ENCODE data around the gene CCDC167.
"Not testable (repeated sequence)": the region's sequence is repeated elsewhere in the genome, so short reads cannot be mapped to it uniquely, and the experiment has no call there.

The CCDC167 gene

DNA sequence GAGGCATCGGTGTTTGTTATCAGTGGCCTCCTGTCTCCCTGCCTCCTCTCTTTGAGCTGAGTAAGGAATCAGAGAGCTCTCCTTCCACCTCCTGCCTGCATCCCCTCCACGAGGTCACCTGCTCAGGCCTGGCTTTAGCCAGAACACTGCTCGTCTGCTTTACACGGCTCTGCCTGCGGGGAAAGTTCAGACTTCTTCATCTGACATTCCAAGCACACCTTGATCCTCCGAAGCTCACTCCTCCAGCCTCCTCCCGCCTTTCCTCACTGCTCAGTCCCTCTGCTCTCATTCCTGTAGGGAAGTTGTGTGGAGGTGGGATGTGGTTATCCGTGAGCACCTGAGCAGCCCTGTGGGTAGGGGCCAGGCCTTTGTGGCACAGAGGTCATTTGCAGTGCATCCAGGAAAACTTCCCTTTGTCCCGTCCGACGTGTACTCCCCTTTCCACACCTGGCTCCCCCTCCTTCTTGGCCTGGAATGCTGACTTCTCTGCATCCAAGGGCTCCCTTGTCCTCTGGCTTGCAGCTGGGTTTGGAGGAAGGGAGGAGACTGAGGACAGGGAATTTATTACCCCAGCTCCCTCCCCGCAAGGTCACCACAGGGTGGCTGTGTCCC, 12.8 kb upstream of the CCDC167 start:
- in situ Hi-C loops (cut with MboI; ENCODE audit: low sequenced_read_pairs), result no loop called here

DNA sequence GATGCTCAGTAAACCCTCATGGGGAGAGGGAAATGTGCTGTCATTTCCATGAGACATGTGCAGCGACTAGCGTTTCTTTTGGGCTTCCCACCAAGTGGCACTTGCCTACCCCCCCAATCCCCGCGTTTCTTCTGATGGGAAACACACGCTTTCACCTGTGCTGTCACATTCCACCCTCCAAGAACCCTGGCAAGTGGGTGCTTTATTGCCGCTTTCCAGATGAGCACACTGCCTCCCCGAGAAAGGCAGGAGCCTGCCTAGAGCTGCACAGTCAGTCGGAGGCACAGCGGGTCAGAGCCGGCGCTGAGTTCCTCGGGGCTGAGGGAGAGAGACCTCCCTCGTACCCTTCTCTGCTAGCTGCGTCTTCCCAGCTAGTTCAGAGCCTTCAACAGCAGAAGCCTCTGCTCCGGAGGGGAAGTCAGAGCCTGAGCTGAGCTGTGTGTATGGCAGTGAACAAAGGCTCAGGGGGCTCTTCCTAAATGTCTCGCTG, 12.3 kb upstream of the CCDC167 start:
- in situ Hi-C loops (cut with MboI; ENCODE audit: low sequenced_read_pairs), result no loop called here

GRCh38 chr6:37511201-37511600, 11.5 kb upstream of the CCDC167 start:
- in situ Hi-C loops (cut with MboI; ENCODE audit: low sequenced_read_pairs), result no loop called here

DNA sequence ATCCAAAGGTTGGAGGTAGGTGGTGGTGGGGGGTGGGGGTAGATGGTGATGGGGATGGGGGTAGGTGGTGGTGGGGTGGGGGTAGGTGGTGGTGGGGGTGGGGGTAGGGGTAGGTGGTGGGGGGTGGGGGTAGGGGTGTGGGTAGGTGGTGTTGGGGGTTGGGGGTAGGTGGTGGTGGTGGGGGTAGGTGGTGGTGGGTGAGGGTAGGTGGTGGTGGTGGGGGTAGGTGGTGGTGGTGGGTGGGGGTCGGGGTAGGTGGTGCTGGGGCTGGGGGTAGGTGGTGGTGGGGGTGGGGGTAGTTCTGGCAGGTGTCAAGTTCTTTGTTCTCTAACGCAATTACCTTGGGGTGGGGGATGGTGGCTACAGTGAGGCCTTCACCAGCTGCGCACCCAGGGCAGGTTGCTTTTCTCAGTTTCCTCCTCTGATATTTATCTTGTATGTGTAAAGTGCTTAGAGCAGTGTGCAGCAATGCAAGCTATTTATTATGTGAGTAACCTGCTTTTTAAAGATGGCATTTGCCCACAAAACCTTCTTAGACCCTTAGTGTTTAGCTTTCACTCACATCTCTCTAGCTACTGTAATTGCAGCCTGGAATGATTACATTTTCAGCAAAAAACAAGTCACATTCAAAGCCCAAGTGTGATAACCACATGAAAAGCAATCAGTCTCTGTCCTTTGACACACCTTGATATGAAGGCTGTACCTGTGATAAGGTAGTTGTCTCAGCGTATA, 8.2 kb upstream of the CCDC167 start:
- in situ Hi-C loops (cut with MboI; ENCODE audit: low sequenced_read_pairs), result no loop called here

- in situ Hi-C loops (cut with MboI; ENCODE audit: low sequenced_read_pairs), result no loop called here
These were observed 7.4 kb upstream of the CCDC167 start for GRCh38 chr6:37507077-37507476.

DNA sequence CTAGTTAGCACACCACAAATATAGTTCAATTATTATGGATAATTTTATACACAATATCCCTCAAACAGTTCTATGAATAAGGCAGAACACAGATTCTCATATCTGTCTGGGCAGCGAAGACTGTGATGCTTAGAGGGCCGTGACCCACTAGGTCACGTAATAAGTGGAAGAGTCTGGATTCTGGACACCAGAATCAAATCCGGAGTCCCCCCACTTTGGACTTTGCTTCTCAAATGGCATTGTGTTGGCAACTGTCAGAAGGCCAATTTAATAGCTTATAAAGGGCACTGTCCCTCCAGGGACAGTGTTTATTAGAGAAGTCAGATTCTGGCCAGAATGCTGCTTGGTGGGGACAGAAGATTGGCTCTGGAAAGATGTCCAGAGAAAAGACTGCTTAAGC, 6.8 kb upstream of the CCDC167 start:
- in situ Hi-C loops (cut with MboI; ENCODE audit: low sequenced_read_pairs), result no loop called here

DNA sequence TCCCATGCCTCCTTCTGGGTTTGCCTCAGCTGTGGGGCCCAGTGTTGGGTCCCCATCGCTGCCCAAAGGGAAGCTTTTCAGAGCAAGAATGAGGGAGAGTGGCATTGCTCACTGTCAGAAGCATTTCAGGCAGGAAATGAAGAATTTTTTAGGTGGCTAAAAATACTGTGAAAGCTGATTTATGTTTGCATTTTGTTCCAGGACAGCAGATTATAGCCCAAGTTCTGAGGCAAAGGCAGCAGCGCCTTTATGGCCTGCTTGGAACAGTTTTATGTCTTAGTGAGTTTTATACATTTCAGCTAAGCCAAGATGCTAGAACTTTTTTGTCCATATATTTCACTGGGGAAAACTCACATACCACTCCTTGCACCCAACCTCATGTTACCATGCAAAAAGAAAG, 4.3 kb upstream of the CCDC167 start:
- in situ Hi-C loops (cut with MboI; ENCODE audit: low sequenced_read_pairs), result no loop called here

DNA sequence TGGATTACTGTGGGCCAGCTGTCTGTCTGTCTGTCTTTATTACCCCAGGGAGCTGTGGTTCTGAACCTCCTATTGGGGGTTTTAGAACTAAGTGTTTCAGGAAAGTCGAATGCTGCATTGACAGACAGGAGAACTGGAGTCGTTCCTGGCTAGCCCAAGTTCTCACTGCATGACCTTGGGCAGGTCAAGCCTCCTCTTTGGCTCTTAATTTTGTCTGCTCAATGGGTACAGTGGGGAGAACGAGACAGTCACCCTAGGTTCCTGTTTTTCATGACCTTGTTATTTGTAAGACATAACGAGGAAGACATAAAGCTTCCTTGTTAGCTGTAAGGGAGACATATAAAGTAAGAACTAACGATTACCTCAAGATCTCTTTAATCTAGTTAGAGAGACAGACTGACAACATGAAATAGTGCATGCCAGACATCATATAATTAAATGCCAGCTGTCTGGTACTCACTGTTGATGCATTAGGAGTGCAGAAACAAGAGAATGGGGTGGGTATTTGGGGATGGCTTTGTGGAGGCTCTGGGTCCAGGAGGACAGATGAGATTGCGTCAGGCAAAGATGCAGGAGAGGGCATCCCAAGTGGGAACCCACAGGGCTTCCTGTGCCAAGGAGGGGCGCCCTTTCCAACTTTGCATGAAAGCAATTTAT, 3.7 kb upstream of the CCDC167 start:
- in situ Hi-C loops (cut with MboI; ENCODE audit: low sequenced_read_pairs), result no loop called here

GRCh38 chr6:37502703-37503291, 3.1 kb upstream of the CCDC167 start:
- in situ Hi-C loops (cut with MboI; ENCODE audit: low sequenced_read_pairs), result no loop called here

DNA sequence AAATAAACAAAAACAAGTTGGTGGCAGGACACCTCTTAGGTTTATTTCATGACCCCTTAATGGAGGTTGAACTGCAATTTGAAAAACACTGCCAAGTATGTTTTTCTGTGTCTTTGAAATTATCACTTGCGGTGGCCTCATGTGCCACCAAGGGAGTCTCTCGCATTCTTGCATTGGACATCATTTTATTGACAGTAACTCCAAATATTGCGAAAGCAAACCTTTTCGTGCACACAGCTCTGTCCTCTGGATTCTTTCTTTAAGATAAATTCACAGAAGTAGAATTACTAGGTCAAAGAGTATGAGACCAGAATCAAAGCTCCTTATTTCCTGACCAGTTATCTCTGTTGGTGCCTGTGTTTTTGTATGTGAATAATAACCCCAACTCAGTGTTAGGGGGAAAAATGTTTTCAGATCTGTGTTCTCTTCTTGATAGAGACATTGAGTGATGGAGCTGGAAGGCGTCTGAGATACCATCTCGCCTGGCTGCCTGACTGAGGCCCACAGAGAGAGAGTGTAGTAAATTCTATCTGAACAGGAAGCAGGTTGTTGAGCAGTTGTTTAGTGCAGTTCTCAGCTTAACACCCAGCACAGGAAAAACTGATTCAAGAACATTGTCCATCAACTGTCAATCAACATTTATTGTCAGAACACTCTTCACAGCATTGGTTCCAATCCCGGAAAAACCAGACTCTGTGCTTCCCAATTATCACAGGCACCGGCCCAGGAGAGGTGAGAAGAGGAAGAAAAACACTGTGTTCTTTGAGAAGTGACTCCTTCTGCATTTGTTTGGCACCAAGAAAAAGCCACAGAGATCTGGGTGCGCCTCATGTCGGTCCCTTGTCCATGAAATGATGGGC, 2.2 kb upstream of the CCDC167 start:
- in situ Hi-C loops (cut with MboI; ENCODE audit: low sequenced_read_pairs), result no loop called here

DNA sequence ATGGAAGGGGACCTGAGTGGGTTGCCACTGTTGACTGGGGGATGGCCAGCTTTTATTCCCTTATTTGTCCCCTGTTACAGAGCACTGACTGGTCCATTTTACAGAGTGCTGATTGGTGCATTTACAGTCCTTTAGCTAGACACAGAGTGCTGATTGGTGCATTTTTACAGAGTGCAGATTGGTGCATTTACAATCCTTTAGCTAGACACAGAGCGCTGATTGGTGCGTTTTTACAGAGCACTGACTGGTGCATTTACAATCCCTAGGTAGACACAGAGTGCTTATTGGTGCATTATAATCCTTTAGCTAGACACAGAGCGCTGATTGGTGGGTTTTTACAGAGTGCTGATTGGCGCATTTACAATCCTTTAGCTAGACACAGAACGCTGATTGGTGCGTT, 1.2 kb upstream of the CCDC167 start:
- in situ Hi-C loops (cut with MboI; ENCODE audit: low sequenced_read_pairs), result not testable (repeated sequence)

GRCh38 chr6:37500294-37500608, 558 bp upstream of the CCDC167 start:
- in situ Hi-C loops (cut with MboI; ENCODE audit: low sequenced_read_pairs), result no loop called here

- in situ Hi-C loops (cut with MboI; ENCODE audit: low sequenced_read_pairs), result no loop called here
These were observed 2.5 kb downstream of the CCDC167 start for GRCh38 chr6:37496951-37497885.

DNA sequence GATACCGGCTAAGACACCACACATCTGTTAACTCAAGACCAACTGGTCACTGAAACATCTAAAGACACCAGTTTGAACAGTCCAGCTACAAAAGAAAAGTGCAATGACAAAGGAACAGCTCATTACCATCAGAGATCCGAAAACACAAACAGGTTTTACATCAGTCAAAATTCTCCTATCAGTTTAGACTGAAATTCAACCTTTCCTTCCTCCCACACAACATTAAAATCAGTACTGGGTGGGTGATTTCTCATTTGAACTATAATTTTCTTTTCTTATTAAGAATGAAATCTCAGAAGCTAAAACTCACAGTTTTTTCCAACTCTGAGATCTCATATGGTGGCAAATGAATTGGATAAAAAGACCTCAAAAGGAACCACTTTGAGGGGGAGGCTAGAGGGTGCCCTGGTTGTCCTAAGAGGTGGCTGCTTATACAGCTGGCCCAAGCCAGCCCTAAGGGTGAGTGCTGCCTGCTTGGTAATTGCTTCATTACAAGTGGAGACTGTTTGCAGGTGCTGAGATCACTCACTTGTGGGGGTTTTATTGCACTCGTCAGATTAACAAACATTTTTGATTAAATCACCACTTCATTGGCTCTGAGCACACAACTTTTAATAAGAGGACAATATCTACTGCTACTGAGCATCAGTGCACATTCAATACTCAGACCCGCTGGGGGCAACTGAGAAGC, 4.3 kb downstream of the CCDC167 start:
- in situ Hi-C loops (cut with MboI; ENCODE audit: low sequenced_read_pairs), result no loop called here

DNA sequence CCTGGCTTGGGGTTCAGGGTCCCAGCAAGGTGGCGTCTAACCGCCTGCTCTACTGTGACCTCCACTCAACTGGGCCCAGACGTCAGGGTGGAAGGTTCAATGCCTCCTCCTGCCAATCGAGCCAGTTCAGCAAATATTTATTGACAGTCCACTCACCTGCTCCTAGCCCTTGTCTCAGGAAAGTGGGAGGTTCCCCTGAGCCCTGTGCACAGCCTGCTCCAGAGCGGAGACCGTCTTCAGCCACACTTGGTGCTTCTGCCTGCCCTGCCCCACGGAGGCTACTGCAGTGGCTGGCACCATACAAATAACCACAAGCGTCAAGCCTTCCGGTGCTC, 6.1 kb downstream of the CCDC167 start:
- in situ Hi-C loops (cut with MboI; ENCODE audit: low sequenced_read_pairs), result no loop called here

DNA sequence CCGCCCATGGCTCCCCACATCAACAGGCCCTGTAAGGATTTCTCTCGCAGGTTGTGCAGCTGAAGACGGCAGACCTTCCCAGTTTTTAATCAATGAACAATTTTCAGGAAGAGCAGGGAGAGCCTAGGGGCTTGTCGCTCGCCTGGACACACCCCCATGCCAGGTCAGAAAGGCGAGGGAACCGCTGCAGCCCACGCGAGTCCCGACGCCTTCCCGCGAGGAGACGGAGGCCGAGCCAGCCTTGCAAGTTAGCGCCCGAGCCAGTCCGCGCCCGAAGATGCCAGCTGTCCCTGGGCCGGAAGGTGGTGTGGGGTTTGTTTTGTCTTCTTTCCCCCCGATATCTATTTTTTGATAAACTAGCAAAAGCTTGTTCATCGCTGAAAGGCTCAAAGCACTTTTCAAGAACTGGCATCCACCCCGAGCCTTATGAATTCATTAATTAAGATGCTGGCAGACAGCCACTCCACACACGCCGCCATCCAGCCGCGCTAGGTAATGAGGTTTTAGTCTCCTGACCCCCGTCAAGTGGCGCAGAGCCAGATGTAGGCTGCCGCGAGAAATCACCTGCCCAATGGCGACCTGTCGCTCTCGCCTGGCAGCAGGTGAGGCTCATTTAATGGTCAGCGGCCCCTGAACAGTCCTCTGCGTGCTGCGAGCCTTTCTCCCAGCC, 6.6 kb downstream of the CCDC167 start:
- in situ Hi-C loops (cut with MboI; ENCODE audit: low sequenced_read_pairs), result no loop called here

- in situ Hi-C loops (cut with MboI; ENCODE audit: low sequenced_read_pairs), result no loop called here
These were observed 7.3 kb downstream of the CCDC167 start for GRCh38 chr6:37492236-37492972.

GRCh38 chr6:37491830-37492208, 7.9 kb downstream of the CCDC167 start:
- in situ Hi-C loops (cut with MboI; ENCODE audit: low sequenced_read_pairs), result no loop called here

Data from HL-60/S4 (cell line).